Esophagus squamous epithelium (tissue), 4 donors: ENCODE data around the gene KLKB1.

Source experiments
- CTCF ChIP-seq, 6 experiments: fragments of 450-650 bp in 4 of 6; fragments of 200-600 bp in 2 of 6; sonication (generic) in 2 of 6; IDR thresholded peaks; one replicate each; pipeline ENCODE4 v1.5.1; 2016 to 2019; ENCODE audit warnings: antibody characterized with exemption in 6 of 6, mild to moderate bottlenecking in 4 of 6, moderate library complexity in 4 of 6
- POLR2A ChIP-seq, 4 donors: fragments of 450-650 bp; IDR thresholded peaks; one replicate each; pipeline ENCODE4 v1.6.1; 2017; ENCODE audit warnings: antibody characterized with exemption in 4 of 4, mild to moderate bottlenecking in 4 of 4, moderate library complexity in 3 of 4

GRCh38 chr4:186285147-186285546 lies 57.8 kb downstream of the KLKB1 start:
- TF ChIP-seq CTCF (IDR thresholded peaks at IDR 0.05) (no peak), POLR2A (IDR thresholded peaks at IDR 0.05) (no peak)
